ENCODE data around the gene BOLL.

- TF ChIP-seq CTCF (IDR thresholded peaks at IDR 0.05): no peak
- no peak for TF ChIP-seq ZFX (IDR thresholded peaks at IDR 0.05; ENCODE audit: borderline replicate concordance)
Measured at GRCh38 chr2:197798187-197798586, 13.1 kb upstream of the BOLL start.
